Measurements from ENCODE around the gene ITPRIPL1. TPM values are rescaled to one million over a fixed set of nuclear protein-coding genes. Genes with fewer than 3 reads are reported as not detected.
A peak's percentile ranks its signal among the peaks of the same experiment; 100 is the strongest.

Gene ITPRIPL1
- total RNA-seq, 1 experiment from 2014 or later: 1.7 TPM

DNA sequence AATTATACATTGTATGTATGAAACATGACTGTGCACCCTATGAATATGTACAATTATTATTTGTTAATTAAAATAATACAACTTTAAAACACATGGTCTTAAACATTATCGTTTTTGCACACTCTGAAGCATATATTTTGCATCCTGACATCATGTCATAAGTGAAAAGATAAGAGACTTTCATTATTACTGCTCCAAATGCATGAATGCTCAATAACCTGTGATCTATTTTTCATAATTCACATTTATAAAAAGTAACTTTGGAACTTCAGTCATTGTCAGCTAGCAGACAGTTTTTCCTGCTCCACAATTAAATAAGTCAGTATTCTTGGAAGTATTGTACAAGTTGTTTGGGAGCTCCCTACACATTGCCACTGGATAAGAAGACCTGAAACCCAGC, 1.3 kb upstream of the ITPRIPL1 start:
- no TSS peak for BruUV-seq (replicated peaks)
- no peak for DNase-seq
- CTCF ChIA-PET: interaction anchor here (0.8 kb wide), 1 partner anchor 12 kb away, joined by 5 read pairs; no protein-coding TSS in a partner anchor

GRCh38 chr2:96324721-96325040, 436 bp upstream of the ITPRIPL1 start:
- TF ChIP-seq CTCF (IDR thresholded peaks at IDR 0.05; ENCODE audit: unreplicated experiment): no peak
- H3K9me3 Mint-ChIP-seq (ENCODE audit: low read depth, unreplicated experiment): no peaks in the 10 kb centered on the region
- no peak for DNase-seq
- H3K27ac Mint-ChIP-seq (ENCODE audit: unreplicated experiment): no peak overlapping the region
- CTCF ChIA-PET: no interaction called here
- peaks cover 38% of the 10 kb centered on the region for H3K27me3 Mint-ChIP-seq (ENCODE audit: unreplicated experiment)
- BruUV-seq (replicated peaks): no TSS peak
- peak overlapping the region; percentile 56 for H3K4me3 Mint-ChIP-seq (ENCODE audit: low read depth, unreplicated experiment)
- H3K4me1 Mint-ChIP-seq (ENCODE audit: low read depth, unreplicated experiment): no peaks in the 10 kb centered on the region
- intact Hi-C loops (cut with micrococcal nuclease; ENCODE audit: unreplicated experiment): no loop called here
- H3K36me3 Mint-ChIP-seq (ENCODE audit: insufficient read depth, unreplicated experiment): peaks cover 23% of the 10 kb centered on the region

More for the DNA sequence above, 1.3 kb upstream of the ITPRIPL1 start:
- Mint-ChIP-seq H3K27ac (ENCODE audit: unreplicated experiment) (no peak overlapping the region), H3K4me3 (ENCODE audit: low read depth, unreplicated experiment) (no peak overlapping the region), H3K9me3 (ENCODE audit: low read depth, unreplicated experiment) (no peaks in the 10 kb centered on the region), H3K36me3 (ENCODE audit: insufficient read depth, unreplicated experiment) (peaks cover 23% of the 10 kb centered on the region), H3K4me1 (ENCODE audit: low read depth, unreplicated experiment) (no peaks in the 10 kb centered on the region), H3K27me3 (ENCODE audit: unreplicated experiment) (peaks cover 46% of the 10 kb centered on the region)
- TF ChIP-seq CTCF (IDR thresholded peaks at IDR 0.05; ENCODE audit: unreplicated experiment): no peak
- intact Hi-C loops (cut with micrococcal nuclease; ENCODE audit: unreplicated experiment): no loop called here

- CTCF ChIA-PET: no interaction called here
- intact Hi-C loops (cut with micrococcal nuclease; ENCODE audit: unreplicated experiment): loop anchor here (1.0 kb wide), 1 partner anchor 17 kb away; no protein-coding TSS in a partner anchor
- no TSS peak for BruUV-seq (replicated peaks)
- Mint-ChIP-seq H3K27me3 (ENCODE audit: unreplicated experiment) (peaks cover 28% of the 10 kb centered on the region), H3K36me3 (ENCODE audit: insufficient read depth, unreplicated experiment) (peaks cover 22% of the 10 kb centered on the region), H3K27ac (ENCODE audit: unreplicated experiment) (no peak overlapping the region), H3K4me1 (ENCODE audit: low read depth, unreplicated experiment) (no peaks in the 10 kb centered on the region), H3K4me3 (ENCODE audit: low read depth, unreplicated experiment) (peak overlapping the region; percentile 56), H3K9me3 (ENCODE audit: low read depth, unreplicated experiment) (no peaks in the 10 kb centered on the region)
- no peak for DNase-seq
- TF ChIP-seq CTCF (IDR thresholded peaks at IDR 0.05; ENCODE audit: unreplicated experiment): no peak
Measured at GRCh38 chr2:96325884-96326255, 753 bp downstream of the ITPRIPL1 start.

DNA sequence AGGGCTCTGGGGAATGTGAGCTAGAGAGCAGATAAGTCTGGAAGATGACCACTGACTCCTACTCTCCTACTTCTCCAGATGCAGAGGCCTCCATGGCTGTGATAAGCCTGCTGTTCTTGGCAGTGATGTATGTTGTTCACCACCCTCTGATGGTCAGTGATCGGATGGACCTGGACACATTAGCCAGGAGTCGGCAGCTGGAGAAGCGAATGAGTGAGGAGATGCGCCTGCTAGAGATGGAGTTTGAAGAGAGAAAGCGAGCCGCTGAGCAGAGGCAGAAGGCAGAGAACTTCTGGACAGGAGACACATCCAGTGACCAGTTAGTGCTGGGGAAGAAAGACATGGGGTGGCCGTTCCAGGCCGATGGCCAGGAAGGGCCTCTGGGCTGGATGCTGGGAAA, 1.4 kb downstream of the ITPRIPL1 start:
- no peak for TF ChIP-seq CTCF (IDR thresholded peaks at IDR 0.05; ENCODE audit: unreplicated experiment)
- intact Hi-C loops (cut with micrococcal nuclease; ENCODE audit: unreplicated experiment): loop anchor here (1.0 kb wide), 1 partner anchor 17 kb away; no protein-coding TSS in a partner anchor
- no TSS peak for BruUV-seq (replicated peaks)
- H3K4me1 Mint-ChIP-seq (ENCODE audit: low read depth, unreplicated experiment): no peaks in the 10 kb centered on the region
- no peak overlapping the region for H3K4me3 Mint-ChIP-seq (ENCODE audit: low read depth, unreplicated experiment)
- CTCF ChIA-PET: no interaction called here
- H3K9me3 Mint-ChIP-seq (ENCODE audit: low read depth, unreplicated experiment): no peaks in the 10 kb centered on the region
- H3K36me3 Mint-ChIP-seq (ENCODE audit: insufficient read depth, unreplicated experiment): peaks cover 15% of the 10 kb centered on the region
- DNase-seq: no peak
- H3K27me3 Mint-ChIP-seq (ENCODE audit: unreplicated experiment): peaks cover 21% of the 10 kb centered on the region
- H3K27ac Mint-ChIP-seq (ENCODE audit: unreplicated experiment): no peak overlapping the region
